T47D (cell line): ENCODE results near the gene TMEM95.
"Not testable (repeated sequence)": the region's sequence is repeated elsewhere in the genome, so short reads cannot be mapped to it uniquely, and the experiment has no call there.

ENCODE experiments used
- DNase-seq, 2 experiments: peaks; one replicate each; pipeline versions ENCODE4 v3.0.0 to v3.0.0-alpha.2; 2011 to 2012; ENCODE audit warnings: low read depth in 1 of 2, low spot score in 1 of 2
- JUND ChIP-seq: IDR thresholded peaks from 2 replicates; pipeline ENCODE4 v1.6.1; 2012; ENCODE audit warnings: low read depth
- in situ Hi-C: cut with HindIII; loops from 2 replicates; pipeline ENCODE4 v1.10.0; 2016; ENCODE audit warnings: low sequenced_read_pairs, low pct_unique_long_range_greater_than_20kb

TMEM95 gene

DNA sequence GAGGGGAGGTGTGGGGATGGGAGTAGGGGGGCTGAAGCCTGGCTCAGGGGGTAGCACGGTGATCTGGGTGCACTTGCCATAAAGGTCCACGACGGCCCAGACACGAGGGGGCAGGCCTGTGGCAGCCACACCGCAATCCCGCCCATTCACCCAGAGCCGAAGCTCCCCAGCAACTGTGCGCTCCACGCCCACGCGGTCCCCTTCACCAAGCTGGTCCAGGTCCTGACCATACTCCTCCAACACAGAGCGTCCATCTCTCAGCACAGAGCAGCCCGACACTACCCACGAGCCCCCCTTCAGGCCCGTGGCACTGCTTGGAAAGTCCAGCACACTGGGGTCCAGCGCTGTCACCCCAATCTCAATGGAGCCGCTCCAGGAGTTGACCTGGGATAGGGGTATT lies 27.5 kb upstream of the TMEM95 start:
- in situ Hi-C loops = no loop called here
- DNase-seq = no peak
- no peak for TF ChIP-seq JUND

DNA sequence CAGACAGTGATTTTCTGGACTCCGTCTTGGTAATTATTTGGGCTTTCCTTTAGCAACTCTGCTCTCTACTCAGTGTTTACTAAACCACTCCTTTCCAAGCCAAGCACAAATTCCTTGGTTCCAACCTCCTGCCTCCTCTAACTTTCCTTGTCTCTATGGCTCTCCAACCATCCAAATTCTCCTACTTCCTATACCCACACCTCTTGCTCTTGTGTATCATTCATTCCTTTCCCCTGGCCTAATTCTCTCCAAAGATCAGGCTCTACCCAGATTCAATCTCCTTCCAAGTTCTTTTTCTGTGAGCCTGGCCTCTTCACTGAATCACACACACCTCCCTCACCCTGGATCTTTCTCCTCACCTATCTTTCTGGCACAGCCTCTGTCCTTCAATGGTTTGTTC lies 26.9 kb upstream of the TMEM95 start:
- TF ChIP-seq JUND = no peak
- in situ Hi-C loops = no loop called here
- DNase-seq = no peak

DNA sequence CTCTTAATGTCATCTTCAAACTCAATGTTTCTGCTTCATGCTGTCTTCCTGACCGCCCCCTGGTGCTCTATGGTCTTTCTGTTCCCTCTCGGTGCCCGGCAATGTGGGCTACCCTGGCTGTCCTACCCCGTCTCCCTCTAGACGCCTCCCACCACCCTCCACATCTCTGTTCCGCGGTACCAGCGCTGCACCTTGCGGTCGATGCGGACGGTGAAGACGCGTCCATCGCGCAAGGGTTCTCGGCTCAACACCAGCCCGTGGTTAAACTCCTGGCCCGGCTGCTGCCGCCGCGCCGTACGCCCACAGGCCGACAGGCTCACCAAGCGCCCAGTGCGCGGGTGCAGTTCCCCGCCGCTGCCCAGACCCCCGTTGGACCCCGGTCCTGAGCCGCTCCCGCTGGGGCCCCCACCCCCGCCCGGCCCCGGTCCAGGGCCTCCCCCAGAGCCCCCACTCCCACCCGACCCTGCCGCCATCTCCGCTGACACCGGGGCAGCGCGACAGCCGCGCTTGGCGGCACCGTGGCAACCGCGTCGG lies 26.0 kb upstream of the TMEM95 start, which contains the start of gene NEURL4:
Gene NEURL4, minus strand, starts transcription at position 496 of the 534 bp plus-strand sequence. Its CDS starts 23 bp downstream, at position 473.
- no peak for TF ChIP-seq JUND
- in situ Hi-C loops = no loop called here
- no peak for DNase-seq

DNA sequence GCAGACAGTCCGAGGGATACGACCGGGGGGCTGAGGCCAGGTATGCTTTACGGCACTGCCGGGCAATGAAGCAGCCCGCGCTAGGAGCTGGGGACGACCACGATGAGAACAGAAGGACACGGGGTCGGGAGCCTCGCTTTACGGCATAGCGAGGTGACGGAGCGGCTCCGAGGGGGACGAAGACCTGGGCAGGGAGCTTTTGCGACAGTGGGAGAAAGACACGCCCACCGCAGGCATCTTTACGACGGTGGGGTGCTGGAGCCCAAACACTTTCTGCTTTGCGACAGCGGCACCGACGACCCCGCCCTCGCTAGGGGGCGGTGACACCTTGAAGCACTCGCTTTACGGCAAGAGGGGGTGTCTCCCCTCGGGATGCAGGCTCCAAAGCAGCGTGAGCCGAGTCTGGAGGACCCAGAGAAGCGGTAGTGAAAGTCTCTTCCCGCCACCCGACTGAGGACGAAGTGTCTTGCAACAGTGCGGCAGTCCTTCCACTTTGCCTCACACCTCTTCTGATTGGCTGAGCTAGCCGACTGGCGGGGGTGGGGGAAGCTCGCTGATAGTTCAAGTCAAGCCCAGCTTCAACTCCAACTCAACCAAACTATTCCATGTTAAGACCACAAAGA lies 25.5 kb upstream of the TMEM95 start:
- no peak for TF ChIP-seq JUND
- in situ Hi-C loops = no loop called here
- peak; percentile 96 to 98 for DNase-seq

DNA sequence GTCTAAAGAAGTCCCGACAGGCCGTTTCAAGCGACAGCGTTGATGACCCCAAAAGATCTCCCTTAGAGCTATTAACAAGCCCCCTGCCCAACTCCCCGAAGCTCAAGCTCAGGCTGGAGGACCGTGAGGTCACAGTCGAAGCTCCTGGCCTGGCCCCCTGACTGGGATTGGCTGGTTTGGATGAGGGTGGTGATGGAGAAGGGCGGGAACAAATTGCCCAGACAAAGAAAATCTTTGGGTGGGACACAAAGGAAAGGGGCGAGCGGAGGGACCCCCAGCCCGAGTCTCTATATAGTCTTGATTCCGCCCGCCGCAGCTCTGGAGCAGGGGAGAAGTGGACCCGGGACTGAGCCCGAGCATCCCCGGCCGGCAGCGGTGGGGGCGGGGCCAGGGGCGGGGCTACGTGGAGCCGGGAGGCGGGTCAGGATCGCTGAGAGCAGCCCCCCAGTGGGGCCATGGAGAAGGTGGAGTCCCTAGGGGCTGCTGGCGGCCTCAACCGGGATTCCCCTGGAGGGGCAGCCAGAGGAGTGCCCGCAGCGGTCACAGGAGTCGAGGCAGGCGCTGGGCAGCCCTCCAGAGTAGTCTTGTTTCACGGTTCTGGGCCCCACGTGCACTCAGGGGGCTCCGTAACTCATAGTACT lies 24.8 kb upstream of the TMEM95 start:
- no peak for TF ChIP-seq JUND
- in situ Hi-C loops = no loop called here
- DNase-seq = peak; percentile 80 to 82

DNA sequence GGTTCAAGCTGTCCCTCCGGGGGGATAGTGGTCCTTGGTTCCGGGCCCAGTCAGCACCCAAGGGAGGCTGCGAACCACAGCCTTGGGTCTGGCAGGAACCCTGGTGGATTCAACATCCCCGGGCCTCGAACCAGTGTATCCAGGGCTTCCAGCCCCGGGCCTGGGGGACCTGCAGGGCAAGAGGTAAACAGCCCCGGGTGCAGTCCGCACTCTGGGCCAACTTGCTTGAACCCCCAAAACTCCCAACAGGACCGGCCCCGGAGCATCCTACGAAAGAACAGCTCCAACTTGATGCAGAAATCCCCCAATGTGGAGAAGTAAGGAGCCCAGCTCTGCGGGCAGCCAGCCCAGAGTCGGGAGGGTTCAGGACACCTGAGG lies 24.3 kb upstream of the TMEM95 start:
- in situ Hi-C loops = no loop called here
- DNase-seq = no peak
- no peak for TF ChIP-seq JUND

DNA sequence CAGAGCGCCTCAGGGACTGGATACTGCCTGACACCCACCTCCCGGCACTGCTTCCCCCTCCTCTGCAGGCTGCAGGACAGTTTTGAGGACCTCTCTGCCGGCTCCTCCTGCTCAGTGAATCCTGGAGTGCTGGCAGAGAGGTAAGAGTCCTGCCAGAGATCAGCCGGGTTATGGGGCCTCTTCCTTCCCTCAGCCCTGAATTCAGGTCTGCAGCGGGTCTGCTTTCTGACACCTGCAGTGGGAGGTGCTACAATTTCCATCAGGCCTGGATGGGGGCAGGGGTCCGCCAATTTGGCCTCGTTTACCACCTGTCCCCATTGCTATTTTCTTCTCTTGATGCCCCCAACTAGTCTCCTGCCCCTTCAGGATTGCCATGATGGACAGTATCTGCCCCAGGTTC lies 22.8 kb upstream of the TMEM95 start:
- no peak for TF ChIP-seq JUND
- DNase-seq = no peak
- in situ Hi-C loops = no loop called here

DNA sequence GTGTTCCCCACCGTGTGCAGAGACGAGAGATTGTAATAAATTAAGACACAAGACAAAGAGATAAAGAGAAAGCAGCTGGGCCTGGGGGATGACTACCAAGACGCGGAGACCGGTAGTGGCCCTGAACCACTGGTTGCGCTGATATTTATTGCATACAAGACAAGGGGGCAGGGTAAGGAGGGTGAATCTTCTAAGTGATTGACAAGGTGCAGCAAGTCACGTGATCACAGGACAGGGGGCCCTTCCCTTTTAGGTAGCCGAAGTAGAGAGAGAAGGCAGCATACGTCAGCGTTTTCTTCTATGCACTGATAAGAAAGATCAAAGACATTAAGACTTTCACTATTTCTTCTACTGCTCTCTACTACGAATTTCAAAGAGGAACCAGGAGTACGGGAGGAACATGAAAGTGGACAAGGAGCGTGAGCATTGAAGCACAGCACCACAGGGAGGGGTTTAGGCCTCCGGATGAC lies 22.3 kb upstream of the TMEM95 start:
- DNase-seq, in situ Hi-C loops: not testable (repeated sequence)

DNA sequence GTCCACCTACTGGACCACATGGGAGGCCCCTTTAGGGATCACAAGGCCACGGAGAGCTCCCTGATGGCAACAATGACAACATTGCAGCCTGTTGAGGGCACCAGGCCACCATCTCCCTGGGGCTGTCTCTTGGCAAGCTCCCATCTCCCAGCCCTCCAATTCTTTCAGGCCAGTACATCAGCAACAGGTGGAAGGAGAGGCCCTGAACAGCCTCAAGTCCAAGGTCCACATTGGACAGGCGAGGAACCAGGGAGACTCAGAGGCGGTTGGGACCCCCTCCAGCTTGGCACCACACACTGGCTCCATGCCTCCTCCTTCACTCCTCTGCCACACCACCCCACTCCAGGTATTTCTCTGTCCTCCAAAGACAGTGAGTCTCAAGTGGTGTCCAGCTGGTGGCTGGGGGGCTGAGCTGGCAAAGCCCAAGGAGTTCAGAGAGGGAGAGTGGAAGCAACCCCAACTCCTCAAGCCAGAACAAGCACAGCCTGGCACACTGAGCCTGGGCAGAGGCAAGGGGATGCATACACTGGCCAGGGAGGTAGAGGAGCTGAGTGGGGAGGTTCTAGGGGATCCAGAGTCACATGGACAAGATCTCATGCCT lies 19.9 kb upstream of the TMEM95 start:
- no peak for TF ChIP-seq JUND
- in situ Hi-C loops = no loop called here
- no peak for DNase-seq

DNA sequence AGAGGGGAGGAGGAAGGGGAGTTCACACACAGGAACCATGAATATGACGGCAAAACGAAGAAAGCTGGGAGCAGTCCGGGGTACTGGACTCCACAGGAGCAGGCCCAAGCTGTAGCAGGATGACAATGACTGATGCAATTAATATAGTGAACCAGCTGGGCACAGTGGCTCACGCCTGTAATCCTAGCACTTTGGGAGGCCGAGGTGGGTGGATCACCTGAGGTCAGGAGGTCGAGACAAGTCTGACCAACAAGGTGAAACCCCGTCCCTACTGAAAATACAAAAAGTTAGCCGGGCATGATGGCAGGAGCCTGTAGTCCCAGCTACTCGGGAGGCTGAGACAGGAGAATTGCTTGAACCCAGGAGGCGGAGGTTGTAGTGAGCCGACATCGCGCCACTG lies 19.2 kb upstream of the TMEM95 start:
- in situ Hi-C loops, DNase-seq: not testable (repeated sequence)

DNA sequence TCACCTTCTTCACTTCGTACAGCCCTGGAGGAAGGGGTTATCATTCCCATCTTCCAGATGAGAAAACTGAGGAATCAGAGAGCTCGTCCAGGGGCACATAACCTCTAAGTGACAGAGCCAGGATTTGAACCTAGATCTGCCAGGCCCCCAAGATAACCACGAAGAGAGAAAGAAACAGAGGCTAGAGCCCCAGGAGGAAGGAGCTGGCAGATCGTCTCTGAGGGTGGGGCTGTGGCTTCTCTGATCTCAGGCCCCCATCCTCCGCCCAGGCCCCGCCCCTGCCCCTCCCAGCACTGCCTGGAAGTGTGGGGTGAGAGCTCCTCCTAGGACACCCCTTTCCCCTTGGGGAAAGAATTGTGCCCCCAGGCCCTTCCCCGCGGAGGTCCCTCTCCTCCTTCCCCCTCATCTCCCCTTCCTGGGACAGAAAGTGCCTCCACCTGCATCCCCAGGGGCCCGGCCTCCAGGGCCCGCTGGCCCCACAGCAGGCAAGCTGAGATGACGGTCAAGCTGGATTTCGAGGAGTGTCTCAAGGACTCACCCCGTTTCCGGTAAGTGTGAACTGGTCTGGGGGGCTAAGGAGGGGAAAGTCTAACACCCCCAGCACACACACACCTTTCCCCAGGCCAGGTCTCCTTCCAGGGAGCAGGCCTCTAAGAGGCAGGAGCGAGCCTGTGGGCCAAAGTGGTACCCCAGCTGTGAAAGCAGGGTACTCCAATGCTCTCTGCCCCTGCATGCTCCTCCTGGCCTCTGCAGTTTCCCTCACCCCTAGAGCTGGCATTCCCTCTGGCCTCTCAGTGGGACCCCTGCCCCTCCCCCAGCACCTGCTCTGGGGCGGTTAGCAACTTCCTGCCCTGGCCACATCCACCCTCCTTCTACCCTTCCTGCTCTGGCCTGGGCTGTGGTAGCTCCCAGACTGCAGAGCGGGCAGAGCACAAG lies 18.4 kb upstream of the TMEM95 start, which contains the start of gene ACAP1:
Gene ACAP1, plus strand, starts transcription at position 290 of the 936 bp plus-strand sequence. Its CDS starts 206 bp downstream, at position 496.
- no peak for DNase-seq
- no peak for TF ChIP-seq JUND
- in situ Hi-C loops = no loop called here

DNA sequence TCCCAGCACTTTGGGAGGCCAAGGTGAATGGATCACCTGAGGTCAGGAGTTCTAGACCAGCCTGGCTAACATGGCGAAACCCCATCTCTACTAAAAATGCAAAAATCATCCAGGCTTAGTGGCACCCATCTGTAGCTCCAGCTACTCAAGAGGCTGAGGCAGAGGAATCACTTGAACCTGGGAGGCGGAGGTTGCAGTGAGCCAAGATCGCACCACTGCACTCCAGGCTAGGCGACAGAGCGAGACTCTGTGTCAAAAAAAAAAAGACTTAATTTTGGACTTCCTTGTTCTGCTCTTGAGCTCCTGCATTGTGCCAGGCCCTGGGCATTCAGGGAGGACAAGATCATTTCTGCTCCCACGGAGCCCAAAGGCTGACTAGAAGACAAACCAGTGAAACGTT lies 17.4 kb upstream of the TMEM95 start:
- in situ Hi-C loops, DNase-seq: not testable (repeated sequence)
